A673 (cell line): ENCODE measurements around the gene RIPOR2. TPM values are rescaled to one million over a fixed set of nuclear protein-coding genes. Genes with fewer than 3 reads are reported as not detected.
"Not testable (repeated sequence)": the region's sequence is repeated elsewhere in the genome, so short reads cannot be mapped to it uniquely, and the experiment has no call there.

Experiments
- BruUV-seq: library from RNA; stranded (reverse); fragments of 400-500 nt; replicated peaks from 2 replicates; lab custom pipeline; 2021; lab: Mats Ljungman, UMichigan
- CTCF ChIA-PET: fragments of 300-600 bp; sonication (Branson Sonifier 250); formaldehyde crosslinking; loops from one replicate; lab custom pipeline; 2022; ENCODE audit warnings: antibody characterized with exemption; lab: Charles Lee
- POLR2A ChIA-PET: fragments of 300-600 bp; sonication (Branson Sonifier 250); formaldehyde crosslinking; loops from one replicate; lab custom pipeline; 2022; ENCODE audit warnings: antibody characterized with exemption; ENCODE audit not compliant: low non-redundant PET; lab: Charles Lee
- DNase-seq: peaks from one replicate; pipeline ENCODE4 v3.0.0-alpha.2; 2015; ENCODE audit warnings: low spot score
- H3K27ac ChIP-seq: fragments of 200-600 bp; sonication (generic); 2 replicates; pipeline ENCODE4 v1.5.1; 2016; ENCODE audit warnings: mixed run types, low read depth, mild to moderate bottlenecking, mixed read lengths, antibody characterized with exemption, low read length; ENCODE audit not compliant: poor library complexity, severe bottlenecking
- H3K27me3 ChIP-seq: fragments of 200-600 bp; sonication (generic); replicated peaks from 2 replicates; pipeline ENCODE4 v1.6.1; 2017; ENCODE audit warnings: mixed run types, low read depth, mild to moderate bottlenecking, mixed read lengths, antibody characterized with exemption, low read length; ENCODE audit not compliant: insufficient read depth, poor library complexity
- H3K36me3 ChIP-seq: fragments of 200-600 bp; sonication (generic); 2 replicates; pipeline ENCODE4 v1.6.1; 2016; ENCODE audit warnings: mixed run types, mild to moderate bottlenecking, mixed read lengths, antibody characterized with exemption, low read length; ENCODE audit not compliant: insufficient read depth, poor library complexity, severe bottlenecking
- H3K4me1 ChIP-seq: fragments of 200-600 bp; sonication (generic); 2 replicates; pipeline ENCODE4 v1.6.1; 2017; ENCODE audit warnings: mixed run types, mild to moderate bottlenecking, mixed read lengths, antibody characterized with exemption, low read length; ENCODE audit not compliant: insufficient read depth, poor library complexity, severe bottlenecking
- H3K4me3 ChIP-seq: fragments of 200-600 bp; sonication (generic); 2 replicates; pipeline ENCODE4 v1.5.1; 2016; ENCODE audit warnings: low read depth, mixed run types, mild to moderate bottlenecking, mixed read lengths, low read length; ENCODE audit not compliant: poor library complexity, severe bottlenecking
- H3K9me3 ChIP-seq: fragments of 200-600 bp; sonication (generic); 2 replicates; pipeline ENCODE4 v1.6.1; 2016; ENCODE audit warnings: mixed run types, low read depth, mild to moderate bottlenecking, mixed read lengths, antibody characterized with exemption, low read length; ENCODE audit not compliant: poor library complexity, severe bottlenecking
- CTCF ChIP-seq: fragments of 300-800, 200-600 bp; sonication (generic); conservative IDR thresholded peaks from 2 replicates; pipeline ENCODE4 v1.5.1; 2017; ENCODE audit warnings: low read depth, mild to moderate bottlenecking, antibody characterized with exemption, low read length, moderate library complexity, mixed read lengths
- EZH2 ChIP-seq: fragments of 200-600 bp; sonication (generic); IDR thresholded peaks from 2 replicates; pipeline ENCODE4 v1.6.1; 2017; ENCODE audit warnings: borderline replicate concordance, low read depth, mild to moderate bottlenecking, mixed read lengths, antibody characterized with exemption, low read length; ENCODE audit not compliant: poor library complexity, severe bottlenecking
- intact Hi-C: fragments of 100-400 bp; cut with micrococcal nuclease; formaldehyde crosslinking; loops from one replicate; pipeline ENCODE4 v1.10.0; 2022; ENCODE audit not compliant: unreplicated experiment
- total RNA-seq: library from RNA; stranded (reverse); gene quantifications from 2 replicates; pipeline ENCODE4 v1.2.3, GENCODE V29; 2021

Gene RIPOR2
- total RNA-seq, 1 experiment from 2014 or later: 0.17 TPM

GRCh38 chr6:24879351-24879750 is 56.4 kb downstream of the RIPOR2 start:
- Histone ChIP-seq H3K27ac (no peak overlapping the region), H3K9me3 (no peaks in the 10 kb centered on the region), H3K27me3 (no peaks in the 10 kb centered on the region), H3K36me3 (no peaks in the 10 kb centered on the region), H3K4me1 (no peaks in the 10 kb centered on the region), H3K4me3 (no peak overlapping the region)
- no TSS peak for BruUV-seq
- CTCF ChIA-PET: no interaction called here
- POLR2A ChIA-PET: no interaction called here
- no peak for TF ChIP-seq EZH2
- no peak for TF ChIP-seq CTCF
- intact Hi-C loops: no loop called here
- DNase-seq: no peak

- intact Hi-C loops, H3K9me3 ChIP-seq, H3K27me3 ChIP-seq, H3K4me3 ChIP-seq, H3K27ac ChIP-seq, H3K36me3 ChIP-seq, H3K4me1 ChIP-seq, POLR2A ChIA-PET, DNase-seq, BruUV-seq, CTCF ChIA-PET: not testable (repeated sequence)
Measured at GRCh38 chr6:24877747-24878146, 58.0 kb downstream of the RIPOR2 start.

- no peaks in the 10 kb centered on the region for H3K27me3 ChIP-seq
- no peaks in the 10 kb centered on the region for H3K4me1 ChIP-seq
- ChIA-PET CTCF (no interaction called here), POLR2A (no interaction called here)
- no peak for DNase-seq
- no peak overlapping the region for H3K4me3 ChIP-seq
- no peak for TF ChIP-seq CTCF
- TF ChIP-seq EZH2: no peak
- H3K27ac ChIP-seq: no peak overlapping the region
- H3K9me3 ChIP-seq: no peaks in the 10 kb centered on the region
- no TSS peak for BruUV-seq
- H3K36me3 ChIP-seq: no peaks in the 10 kb centered on the region
- intact Hi-C loops: no loop called here
Measured at GRCh38 chr6:24876499-24877465, 59.0 kb downstream of the RIPOR2 start.
